CD8-positive, alpha-beta memory T cell (primary cell): ENCODE data around the gene TYW1. TPM values are rescaled to one million over a fixed set of nuclear protein-coding genes. Genes with fewer than 3 reads are reported as not detected.
"Not testable (repeated sequence)": the region's sequence is repeated elsewhere in the genome, so short reads cannot be mapped to it uniquely, and the experiment has no call there.

Source experiments
- CTCF ChIA-PET: fragments of 350-600 bp; sonication (Branson Sonifier 250); formaldehyde crosslinking; loops from one replicate; lab custom pipeline; 2021; ENCODE audit warnings: antibody characterized with exemption; lab: Charles Lee
- POLR2A ChIA-PET: fragments of 350-600 bp; sonication (Branson Sonifier 250); formaldehyde crosslinking; loops from one replicate; lab custom pipeline; 2021; ENCODE audit warnings: antibody characterized with exemption; lab: Charles Lee
- DNase-seq, 5 donors: peaks; one replicate each; pipeline versions ENCODE4 v3.0.0 to v3.0.0-alpha.2; 2020 to 2022; ENCODE audit warnings: mixed read lengths in 1 of 5
- H3K27ac ChIP-seq: one replicate; pipeline ENCODE4 v1.7.0; 2013; ENCODE audit warnings: low read depth, mild to moderate bottlenecking, low read length, moderate library complexity
- H3K27me3 ChIP-seq: 2 replicates; pipeline ENCODE4 v1.7.0; 2013; ENCODE audit warnings: low read length, mild to moderate bottlenecking; ENCODE audit not compliant: insufficient read depth, poor library complexity, severe bottlenecking
- H3K36me3 ChIP-seq: 2 replicates; pipeline ENCODE4 v1.7.0; 2013; ENCODE audit warnings: mild to moderate bottlenecking, low read length, moderate library complexity; ENCODE audit not compliant: insufficient read depth
- H3K4me1 ChIP-seq: 2 replicates; pipeline ENCODE4 v1.7.0; 2013; ENCODE audit warnings: mild to moderate bottlenecking, low read length, moderate library complexity; ENCODE audit not compliant: insufficient read depth
- H3K4me3 ChIP-seq: 2 replicates; pipeline ENCODE4 v1.7.0; 2013; ENCODE audit warnings: mild to moderate bottlenecking, low read length
- H3K9me3 ChIP-seq: 2 replicates; pipeline ENCODE4 v1.7.0; 2013; ENCODE audit warnings: mild to moderate bottlenecking, low read length
- H3K27ac Mint-ChIP-seq, 8 donors: one replicate each; pipeline ENCODE4 v1.8.0; 2020 to 2021; ENCODE audit warnings: mixed read lengths in 8 of 8, mild to moderate bottlenecking in 6 of 8, inconsistent platforms in 3 of 8, moderate library complexity in 3 of 8
- H3K27me3 Mint-ChIP-seq, 2 donors: one replicate each; pipeline ENCODE4 v1.8.0; 2020 to 2021; ENCODE audit warnings: mixed read lengths in 2 of 2, mild to moderate bottlenecking in 1 of 2, moderate library complexity in 1 of 2
- H3K36me3 Mint-ChIP-seq, 3 donors: one replicate each; pipeline ENCODE4 v1.8.0; 2020 to 2021; ENCODE audit warnings: mixed read lengths in 3 of 3, inconsistent platforms in 1 of 3, mild to moderate bottlenecking in 1 of 3
- H3K4me1 Mint-ChIP-seq, 3 donors: one replicate each; pipeline ENCODE4 v1.8.0; 2020 to 2021; ENCODE audit warnings: mixed read lengths in 3 of 3, inconsistent platforms in 1 of 3, mild to moderate bottlenecking in 1 of 3
- H3K4me3 Mint-ChIP-seq, 7 donors: one replicate each; pipeline ENCODE4 v1.8.0; 2020 to 2021; ENCODE audit warnings: mixed read lengths in 7 of 7, mild to moderate bottlenecking in 6 of 7, moderate library complexity in 4 of 7, inconsistent platforms in 2 of 7
- H3K9me3 Mint-ChIP-seq, 5 donors: one replicate each; pipeline ENCODE4 v1.8.0; 2020 to 2022; ENCODE audit warnings: mixed read lengths in 5 of 5, mild to moderate bottlenecking in 3 of 5, moderate library complexity in 2 of 5, inconsistent platforms in 1 of 5
- polyA plus RNA-seq: library from polyadenylated mRNA; unstranded; fragments of 300-500 nt; fragmentation: Illumina TruSeq; gene quantifications from one replicate; pipeline ENCODE4 v1.2.3, GENCODE V29; 2021
- total RNA-seq, 2 experiments: library from RNA; stranded (reverse); gene quantifications; one replicate each; pipeline ENCODE4 v1.2.3, GENCODE V29; 2021

Gene TYW1
- total and polyA plus RNA-seq, 3 experiments from 2014 or later: 20.2 to 26.5 (median 21.5) TPM

DNA sequence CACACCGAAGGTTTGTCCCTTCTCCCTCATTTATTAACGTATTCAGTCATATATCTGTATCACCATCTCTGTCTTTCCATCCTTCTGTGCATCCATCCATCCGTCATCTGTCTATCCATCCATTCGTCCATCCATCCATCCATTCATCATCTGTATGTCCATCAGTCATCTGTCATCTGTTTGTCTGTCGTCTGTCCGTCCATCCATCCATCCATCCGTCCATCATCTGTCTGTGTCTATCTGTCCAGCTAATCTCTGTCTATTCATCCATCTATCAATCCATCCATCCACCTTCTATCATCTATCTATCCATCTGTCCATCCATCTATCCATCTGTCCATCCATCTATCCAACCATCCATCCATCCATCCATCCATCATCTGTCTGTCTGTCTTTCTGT is 213.9 kb downstream of the TYW1 start:
- no peak overlapping the region for H3K4me3 ChIP-seq
- H3K4me1 Mint-ChIP-seq: peaks cover 15 to 19% (median 16%) of the 10 kb centered on the region in 3 donors
- peaks cover 14 to 37% (median 21%) of the 10 kb centered on the region in 3 donors for H3K36me3 Mint-ChIP-seq
- no peak for DNase-seq
- peak overlapping the region in 4 of 8 donors; percentile 0 to 47 (median 28) for H3K27ac Mint-ChIP-seq
- H3K27me3 Mint-ChIP-seq: no peaks in the 10 kb centered on the region
- ChIA-PET POLR2A (no interaction called here), CTCF (no interaction called here)
- no peak overlapping the region for H3K4me3 Mint-ChIP-seq
- H3K27me3 ChIP-seq: no peaks in the 10 kb centered on the region
- H3K36me3 ChIP-seq: peaks cover 8% of the 10 kb centered on the region
- H3K9me3 ChIP-seq: no peaks in the 10 kb centered on the region
- no peak overlapping the region for H3K27ac ChIP-seq
- no peaks in the 10 kb centered on the region for H3K4me1 ChIP-seq
- no peaks in the 10 kb centered on the region for H3K9me3 Mint-ChIP-seq

GRCh38 chr7:67211650-67212330 is 215.2 kb downstream of the TYW1 start:
- H3K27me3 ChIP-seq, DNase-seq, H3K4me3 Mint-ChIP-seq, CTCF ChIA-PET, H3K27me3 Mint-ChIP-seq, H3K9me3 ChIP-seq, H3K27ac Mint-ChIP-seq, H3K4me3 ChIP-seq, H3K4me1 ChIP-seq, H3K9me3 Mint-ChIP-seq, H3K27ac ChIP-seq, POLR2A ChIA-PET, H3K36me3 ChIP-seq: not testable (repeated sequence)
- H3K4me1 Mint-ChIP-seq: peaks cover 17 to 19% (median 18%) of the 10 kb centered on the region in 3 donors
- H3K36me3 Mint-ChIP-seq: peaks cover 18 to 41% (median 26%) of the 10 kb centered on the region in 3 donors

DNA sequence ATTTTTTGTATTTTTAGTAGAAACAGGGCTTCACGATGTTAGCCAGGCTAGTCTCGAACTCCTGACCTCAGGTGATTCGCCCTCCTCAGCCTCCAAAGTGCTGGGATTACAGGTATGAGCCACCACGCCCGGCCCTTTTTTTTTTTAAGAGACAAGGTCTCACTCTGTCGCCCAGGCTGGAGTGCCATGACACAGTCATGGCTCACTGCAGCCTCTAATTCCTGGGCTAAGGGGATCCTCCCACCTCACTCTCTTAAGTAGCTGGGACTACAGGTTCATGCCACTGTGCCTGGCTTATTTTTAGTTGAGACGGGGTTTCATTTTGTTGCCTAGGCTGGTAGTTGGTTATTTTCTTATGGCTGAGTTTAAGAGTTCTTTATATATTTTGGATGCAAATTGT is 216.4 kb downstream of the TYW1 start:
- CTCF ChIA-PET, H3K27me3 Mint-ChIP-seq, DNase-seq, H3K36me3 ChIP-seq, H3K4me1 ChIP-seq, H3K27ac Mint-ChIP-seq, H3K9me3 ChIP-seq, H3K4me3 ChIP-seq, H3K27me3 ChIP-seq, H3K27ac ChIP-seq, H3K9me3 Mint-ChIP-seq, POLR2A ChIA-PET, H3K4me3 Mint-ChIP-seq: not testable (repeated sequence)
- H3K4me1 Mint-ChIP-seq: peaks cover 19 to 21% (median 21%) of the 10 kb centered on the region in 3 donors
- peaks cover 20 to 40% (median 26%) of the 10 kb centered on the region in 3 donors for H3K36me3 Mint-ChIP-seq

DNA sequence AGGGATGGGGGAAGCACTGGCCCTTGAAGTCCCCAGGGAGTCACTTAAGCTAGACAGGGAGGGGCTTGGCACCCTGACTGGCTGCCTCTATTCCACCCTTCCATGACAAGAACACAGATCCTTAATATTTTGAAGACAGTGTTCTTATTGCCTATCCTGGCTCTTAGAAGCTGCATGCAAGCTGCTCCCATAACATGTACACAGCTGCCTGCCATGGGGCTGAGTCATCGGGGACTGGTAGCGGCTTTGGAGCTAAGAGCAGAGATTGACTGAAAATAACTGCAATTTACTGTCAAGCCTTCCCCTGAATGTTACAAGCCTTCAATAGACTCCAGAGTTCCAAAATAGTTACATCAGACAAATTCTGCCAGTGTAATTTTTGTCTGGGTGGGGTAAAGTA is 226.9 kb downstream of the TYW1 start:
- H3K27ac Mint-ChIP-seq, H3K36me3 ChIP-seq, H3K27me3 ChIP-seq, H3K4me3 ChIP-seq, H3K4me1 ChIP-seq, H3K9me3 ChIP-seq, DNase-seq, H3K4me3 Mint-ChIP-seq, H3K27ac ChIP-seq, CTCF ChIA-PET, H3K27me3 Mint-ChIP-seq, POLR2A ChIA-PET: not testable (repeated sequence)
- peaks cover 14 to 30% (median 25%) of the 10 kb centered on the region in 3 donors for H3K36me3 Mint-ChIP-seq
- H3K4me1 Mint-ChIP-seq: peaks cover 3 to 24% (median 8%) of the 10 kb centered on the region in 3 donors
- H3K9me3 Mint-ChIP-seq: peaks cover 2 to 11% (median 8%) of the 10 kb centered on the region in 5 donors

DNA sequence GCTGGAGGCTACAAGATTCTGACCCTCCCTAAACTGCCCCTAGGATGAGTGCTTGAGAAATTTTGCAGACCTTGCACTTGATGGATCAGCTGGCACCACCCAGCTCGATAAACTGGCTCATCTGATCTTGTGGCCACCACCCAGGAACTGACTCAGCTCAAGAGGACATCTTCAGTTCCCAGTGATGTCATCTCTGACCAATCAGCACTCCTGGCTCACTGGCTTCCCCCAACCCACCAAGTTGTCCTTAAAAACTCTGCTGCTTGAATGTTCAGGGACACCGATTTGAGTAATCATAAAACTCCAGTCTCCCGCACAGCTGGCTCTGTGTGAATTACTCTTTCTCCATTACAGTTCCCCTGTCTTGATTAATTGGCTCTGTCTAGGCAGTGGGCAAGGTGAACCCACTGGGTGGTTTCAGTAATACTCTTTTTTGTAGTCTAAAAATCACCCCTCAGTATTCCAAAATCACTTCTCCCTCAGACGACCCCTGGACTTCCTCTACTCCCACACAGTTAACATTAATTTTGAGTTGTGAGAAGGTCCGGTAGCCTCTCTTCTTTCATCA is 229.8 kb downstream of the TYW1 start:
- DNase-seq, H3K4me3 ChIP-seq, CTCF ChIA-PET, H3K4me1 ChIP-seq, H3K36me3 ChIP-seq, H3K27me3 ChIP-seq, H3K9me3 ChIP-seq, H3K27me3 Mint-ChIP-seq, H3K27ac ChIP-seq, H3K4me1 Mint-ChIP-seq, POLR2A ChIA-PET, H3K4me3 Mint-ChIP-seq: not testable (repeated sequence)
- Mint-ChIP-seq H3K36me3 (peaks cover 22 to 35% (median 31%) of the 10 kb centered on the region in 3 donors), H3K9me3 (peaks cover 2 to 11% (median 8%) of the 10 kb centered on the region in 5 donors), H3K27ac (peak overlapping the region in 3 of 8 donors; percentile 25 to 87 (median 27))

DNA sequence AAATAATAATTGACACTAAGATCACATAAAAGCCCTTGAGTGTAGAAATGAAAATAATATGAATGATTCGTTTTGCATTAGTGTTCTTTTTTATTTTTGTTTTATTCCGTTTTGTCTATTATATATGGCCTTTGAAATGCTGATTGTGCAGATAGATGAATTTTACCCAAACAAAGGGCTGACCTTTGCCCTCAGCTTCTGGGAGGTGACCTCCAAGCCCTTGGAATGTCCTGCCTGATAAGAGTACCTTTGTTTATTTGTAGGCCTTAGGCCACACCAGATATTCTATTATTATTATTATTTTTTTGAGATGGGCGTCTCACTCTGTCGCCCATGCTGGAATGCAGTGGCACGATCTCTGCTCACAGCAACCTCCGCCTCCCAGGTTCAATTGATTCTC is 230.3 kb downstream of the TYW1 start:
- H3K4me1 Mint-ChIP-seq, H3K27ac ChIP-seq, H3K36me3 ChIP-seq, H3K27me3 ChIP-seq, POLR2A ChIA-PET, H3K4me3 ChIP-seq, H3K4me1 ChIP-seq, CTCF ChIA-PET, H3K9me3 ChIP-seq, H3K27me3 Mint-ChIP-seq, H3K4me3 Mint-ChIP-seq, DNase-seq: not testable (repeated sequence)
- peaks cover 22 to 34% (median 29%) of the 10 kb centered on the region in 3 donors for H3K36me3 Mint-ChIP-seq
- H3K9me3 Mint-ChIP-seq: peaks cover under 1 to 11% (median 8%) of the 10 kb centered on the region in 5 donors
- peak overlapping the region in 1 of 8 donors; percentile 25 for H3K27ac Mint-ChIP-seq

DNA sequence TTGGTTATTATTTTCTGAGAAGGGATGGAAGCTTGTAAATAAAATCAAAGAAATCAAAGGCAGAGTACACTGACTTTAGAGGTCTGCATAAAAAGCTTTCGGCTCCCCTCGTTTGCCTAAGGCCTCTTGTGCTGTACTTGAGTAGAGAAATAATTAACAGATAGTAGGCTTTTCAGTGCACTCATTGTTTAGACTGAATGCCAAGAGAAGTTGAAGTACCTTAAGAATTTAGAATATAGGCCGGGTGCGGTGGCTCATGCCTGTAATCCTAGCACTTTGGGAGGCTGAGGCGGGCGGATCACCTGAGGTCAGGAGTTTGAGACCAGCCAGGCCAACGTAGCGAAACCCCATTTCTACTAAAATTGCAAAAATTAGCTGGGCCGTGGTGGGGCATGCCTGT is 232.4 kb downstream of the TYW1 start:
- H3K9me3 Mint-ChIP-seq, POLR2A ChIA-PET, H3K4me1 ChIP-seq, H3K4me3 Mint-ChIP-seq, H3K4me1 Mint-ChIP-seq, H3K36me3 ChIP-seq, H3K27me3 Mint-ChIP-seq, H3K27me3 ChIP-seq, H3K4me3 ChIP-seq, H3K27ac ChIP-seq, H3K9me3 ChIP-seq, DNase-seq, CTCF ChIA-PET: not testable (repeated sequence)
- Mint-ChIP-seq H3K36me3 (peaks cover 17 to 22% (median 20%) of the 10 kb centered on the region in 3 donors), H3K27ac (peak overlapping the region in 1 of 8 donors; percentile 81)

DNA sequence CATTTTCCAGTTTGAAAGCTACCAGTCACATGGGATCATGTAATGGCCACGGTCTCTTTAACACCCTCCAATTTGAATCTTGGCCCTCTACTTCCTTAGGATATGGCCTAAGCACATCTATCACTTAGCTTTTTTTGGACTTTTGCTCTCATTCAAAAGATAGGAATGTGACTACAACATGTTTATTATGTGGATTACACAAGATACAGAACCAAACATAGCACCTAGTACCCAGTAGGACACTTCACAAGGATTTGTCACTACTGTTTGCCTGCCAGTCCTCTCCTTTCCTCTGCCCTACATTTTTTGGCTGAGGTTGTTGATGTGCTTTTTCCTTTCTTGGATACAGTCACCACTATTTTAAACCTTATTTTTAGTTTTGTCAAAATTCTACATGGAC is 233.4 kb downstream of the TYW1 start:
- CTCF ChIA-PET, POLR2A ChIA-PET, H3K36me3 ChIP-seq, H3K4me3 Mint-ChIP-seq, H3K27me3 Mint-ChIP-seq, H3K9me3 Mint-ChIP-seq, H3K27me3 ChIP-seq, DNase-seq, H3K27ac ChIP-seq, H3K4me3 ChIP-seq, H3K4me1 ChIP-seq, H3K9me3 ChIP-seq: not testable (repeated sequence)
- peak overlapping the region in 2 of 8 donors; percentile 12 to 30 for H3K27ac Mint-ChIP-seq
- H3K36me3 Mint-ChIP-seq: peaks cover 15 to 24% (median 17%) of the 10 kb centered on the region in 3 donors
- H3K4me1 Mint-ChIP-seq: peaks cover 1 to 11% (median 4%) of the 10 kb centered on the region in 3 donors
